ENCODE data around the gene TNPO3. TPM values are rescaled to one million over a fixed set of nuclear protein-coding genes. Genes with fewer than 3 reads are reported as not detected.
"Not testable (repeated sequence)": the region's sequence is repeated elsewhere in the genome, so short reads cannot be mapped to it uniquely, and the experiment has no call there.

Gene TNPO3
- total RNA-seq, 2 experiments from 2014 or later, result 58.4 to 59.3 TPM

DNA sequence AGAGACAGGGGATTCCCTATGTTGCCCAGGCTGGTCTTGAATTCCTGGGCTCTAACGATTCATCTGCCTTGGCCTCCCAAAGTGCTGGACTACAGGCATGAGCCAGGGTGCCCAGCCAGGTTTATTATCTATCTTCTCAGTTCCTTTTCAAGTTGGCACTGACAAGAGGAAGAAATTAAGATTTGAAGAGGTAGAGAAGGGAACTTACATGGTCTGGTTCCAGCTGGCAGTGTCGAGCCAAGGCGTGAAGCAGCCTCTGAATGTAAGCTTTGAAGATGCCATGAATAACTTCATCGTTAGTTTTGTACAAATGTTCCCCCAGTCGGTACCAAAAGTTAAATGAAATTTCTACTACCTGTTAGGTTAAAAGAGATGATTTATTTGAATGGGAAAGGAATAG lies 57.7 kb downstream of the TNPO3 start:
- ATAC-seq (no peak), DNase-seq (no peak)
- intact Hi-C loops (cut with micrococcal nuclease), result no loop called here
- Mint-ChIP-seq H3K36me3 (ENCODE audit: low read depth) (peaks cover 27% of the 10 kb centered on the region), H3K4me1 (ENCODE audit: low read depth) (no peaks in the 10 kb centered on the region), H3K9me3 (no peaks in the 10 kb centered on the region), H3K4me3 (no peak overlapping the region), H3K27ac (no peak overlapping the region), H3K27me3 (no peaks in the 10 kb centered on the region)
- ChIA-PET CTCF (no interaction called here), POLR2A (no interaction called here)
- TF ChIP-seq, protein P1, sequence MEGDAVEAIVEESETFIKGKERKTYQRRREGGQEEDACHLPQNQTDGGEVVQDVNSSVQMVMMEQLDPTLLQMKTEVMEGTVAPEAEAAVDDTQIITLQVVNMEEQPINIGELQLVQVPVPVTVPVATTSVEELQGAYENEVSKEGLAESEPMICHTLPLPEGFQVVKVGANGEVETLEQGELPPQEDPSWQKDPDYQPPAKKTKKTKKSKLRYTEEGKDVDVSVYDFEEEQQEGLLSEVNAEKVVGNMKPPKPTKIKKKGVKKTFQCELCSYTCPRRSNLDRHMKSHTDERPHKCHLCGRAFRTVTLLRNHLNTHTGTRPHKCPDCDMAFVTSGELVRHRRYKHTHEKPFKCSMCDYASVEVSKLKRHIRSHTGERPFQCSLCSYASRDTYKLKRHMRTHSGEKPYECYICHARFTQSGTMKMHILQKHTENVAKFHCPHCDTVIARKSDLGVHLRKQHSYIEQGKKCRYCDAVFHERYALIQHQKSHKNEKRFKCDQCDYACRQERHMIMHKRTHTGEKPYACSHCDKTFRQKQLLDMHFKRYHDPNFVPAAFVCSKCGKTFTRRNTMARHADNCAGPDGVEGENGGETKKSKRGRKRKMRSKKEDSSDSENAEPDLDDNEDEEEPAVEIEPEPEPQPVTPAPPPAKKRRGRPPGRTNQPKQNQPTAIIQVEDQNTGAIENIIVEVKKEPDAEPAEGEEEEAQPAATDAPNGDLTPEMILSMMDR (IDR thresholded peaks at IDR 0.05), result no peak

DNA sequence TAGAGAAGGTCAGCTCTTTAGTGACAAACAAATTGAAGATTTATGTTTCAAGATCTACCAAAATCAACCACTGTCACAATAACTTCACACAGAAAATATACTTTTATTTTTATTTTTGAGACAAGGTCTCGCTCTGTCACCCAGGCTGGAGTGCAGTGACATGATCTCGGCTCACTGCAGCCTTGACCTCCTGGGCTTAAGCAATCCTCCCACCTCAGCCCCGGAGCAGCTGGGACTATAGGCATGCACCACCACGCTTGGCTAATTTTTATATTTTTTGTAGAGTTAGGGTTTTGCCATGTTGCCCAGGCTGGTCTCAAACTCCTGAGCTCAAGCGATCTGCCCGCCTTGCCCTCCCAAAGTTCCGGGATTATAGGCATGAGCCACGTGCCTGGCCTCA lies 60.4 kb downstream of the TNPO3 start:
- H3K27ac Mint-ChIP-seq; H3K4me3 Mint-ChIP-seq; H3K27me3 Mint-ChIP-seq; H3K9me3 Mint-ChIP-seq; DNase-seq; H3K4me1 Mint-ChIP-seq (ENCODE audit: low read depth); POLR2A ChIA-PET; ATAC-seq; intact Hi-C loops (cut with micrococcal nuclease): not testable (repeated sequence)
- H3K36me3 Mint-ChIP-seq (ENCODE audit: low read depth), result peaks cover 20% of the 10 kb centered on the region
- CTCF ChIA-PET, result interaction anchor here (2.6 kb wide), 1 partner anchor 97 kb away, joined by 10 read pairs; no protein-coding TSS in a partner anchor

DNA sequence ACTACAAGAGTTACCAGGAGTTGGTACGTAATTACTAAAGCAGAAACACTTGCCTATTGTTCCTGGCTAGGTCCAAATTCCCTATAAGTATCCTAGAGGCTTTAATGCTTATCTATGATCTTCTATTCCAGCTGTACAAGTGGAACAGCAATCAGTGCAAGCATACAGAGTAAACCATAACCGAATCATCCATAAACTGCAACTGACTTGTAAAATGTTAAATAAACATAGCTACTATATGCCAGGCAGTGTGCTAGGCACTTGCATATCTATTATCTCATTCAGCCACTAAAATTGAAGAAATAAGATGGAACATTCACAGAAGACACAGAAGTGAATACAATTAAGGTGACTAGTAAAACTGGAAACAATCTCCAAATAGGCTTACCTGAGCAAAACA lies 61.5 kb downstream of the TNPO3 start:
- H3K4me1 Mint-ChIP-seq (ENCODE audit: low read depth), result no peaks in the 10 kb centered on the region
- no peak overlapping the region for H3K4me3 Mint-ChIP-seq
- ChIA-PET CTCF (interaction anchor here (1.0 to 2.6 kb wide), 2 partner anchors 69 to 98 kb away, joined by 3 to 10 read pairs; no protein-coding TSS in a partner anchor), POLR2A (no interaction called here)
- H3K36me3 Mint-ChIP-seq (ENCODE audit: low read depth), result peaks cover 18% of the 10 kb centered on the region
- no peaks in the 10 kb centered on the region for H3K9me3 Mint-ChIP-seq
- TF ChIP-seq, protein P1 (IDR thresholded peaks at IDR 0.05), result no peak
- H3K27ac Mint-ChIP-seq, result no peak overlapping the region
- intact Hi-C loops (cut with micrococcal nuclease), result no loop called here
- H3K27me3 Mint-ChIP-seq, result no peaks in the 10 kb centered on the region
- ATAC-seq (no peak), DNase-seq (no peak)

DNA sequence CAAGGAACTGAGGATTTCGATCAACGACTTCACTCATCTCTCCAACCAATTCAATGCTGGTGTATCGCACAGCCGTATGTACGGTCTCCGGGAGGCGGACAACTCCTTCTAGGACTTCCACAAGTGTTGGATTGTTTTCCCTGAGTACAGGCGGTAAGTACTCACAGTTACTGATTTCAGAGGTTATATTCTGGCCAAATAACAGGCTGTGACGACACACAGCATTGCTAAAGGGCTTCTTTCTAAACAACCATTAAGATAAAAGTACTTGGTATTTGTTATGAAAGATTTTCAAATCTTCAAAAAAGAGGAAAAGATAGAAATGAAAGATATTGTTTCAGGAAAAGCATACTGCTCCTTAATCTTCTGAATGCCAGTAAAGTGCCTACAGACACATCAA lies 65.0 kb downstream of the TNPO3 start:
- intact Hi-C loops (cut with micrococcal nuclease), result no loop called here
- Mint-ChIP-seq H3K27me3 (no peaks in the 10 kb centered on the region), H3K27ac (no peak overlapping the region), H3K9me3 (no peaks in the 10 kb centered on the region), H3K36me3 (ENCODE audit: low read depth) (peaks cover 21% of the 10 kb centered on the region), H3K4me3 (no peak overlapping the region), H3K4me1 (ENCODE audit: low read depth) (no peaks in the 10 kb centered on the region)
- ATAC-seq (no peak), DNase-seq (no peak)
- TF ChIP-seq, protein P1 (IDR thresholded peaks at IDR 0.05), result no peak
- CTCF ChIA-PET, result interaction anchor here (0.9 to 2.6 kb wide), 2 partner anchors 101 to 107 kb away, joined by 3 to 7 read pairs; no protein-coding TSS in a partner anchor
- POLR2A ChIA-PET, result no interaction called here

DNA sequence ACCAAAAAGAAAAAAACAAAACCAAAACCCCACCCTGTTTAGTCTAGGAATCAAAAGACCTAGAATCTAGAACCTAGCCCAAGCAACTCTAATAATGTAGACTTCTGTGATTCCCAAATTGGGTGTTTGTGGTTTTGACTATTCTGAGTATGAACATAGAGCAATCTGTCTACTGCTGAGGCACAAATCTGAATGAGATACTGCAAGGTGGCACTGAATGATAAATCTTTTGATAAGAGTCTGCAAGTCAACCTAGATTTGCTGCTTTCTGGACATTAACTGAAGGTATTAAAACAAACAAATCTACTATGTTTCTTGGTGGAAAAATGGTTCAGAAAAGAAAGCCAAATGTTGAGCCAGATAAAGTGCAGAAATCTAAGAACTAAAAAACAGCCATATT lies 66.5 kb downstream of the TNPO3 start:
- TF ChIP-seq, protein P1 (IDR thresholded peaks at IDR 0.05), result no peak
- CTCF ChIA-PET, result interaction anchor here (2.6 kb wide), 1 partner anchor 103 kb away, joined by 7 read pairs; no protein-coding TSS in a partner anchor
- Mint-ChIP-seq H3K4me1 (ENCODE audit: low read depth) (no peaks in the 10 kb centered on the region), H3K9me3 (no peaks in the 10 kb centered on the region), H3K27ac (no peak overlapping the region), H3K4me3 (no peak overlapping the region), H3K27me3 (no peaks in the 10 kb centered on the region), H3K36me3 (ENCODE audit: low read depth) (peaks cover 26% of the 10 kb centered on the region)
- POLR2A ChIA-PET, result no interaction called here
- intact Hi-C loops (cut with micrococcal nuclease), result no loop called here
- DNase-seq (no peak), ATAC-seq (no peak)

Measured in activated CD8-positive, alpha-beta T cell treated with anti-CD3 and anti-CD28 coated beads for 36 hours (primary cell).